OCI-LY3 (cell line): ENCODE results near the gene TESMIN.

Source experiments
- H2AFZ ChIP-seq: fragments of 200-600, 300-600 bp; shearing (Covaris generic); 2 replicates; pipeline ENCODE4 v1.6.0; 2014; ENCODE audit warnings: antibody characterized with exemption, low read depth, low read length
- H3K27ac ChIP-seq: fragments of 200-600, 300-600 bp; sonication (generic); 2 replicates; pipeline ENCODE4 v1.5.1; 2014; ENCODE audit warnings: mild to moderate bottlenecking, low read length, moderate library complexity, mixed read lengths
- H3K27me3 ChIP-seq: fragments of 200-600, 300-600 bp; sonication (generic); 2 replicates; pipeline ENCODE4 v1.6.1; 2014; ENCODE audit warnings: low read depth, low read length, mixed read lengths
- H3K36me3 ChIP-seq: fragments of 200-600, 300-600 bp; sonication (generic); replicated peaks from 2 replicates; pipeline ENCODE3; 2014; ENCODE audit warnings: low read depth, low read length, mixed read lengths
- H3K4me1 ChIP-seq: fragments of 300-600, 200-600 bp; sonication (generic); 2 replicates; pipeline ENCODE4 v1.6.1; 2014; ENCODE audit warnings: low read length, mixed read lengths
- H3K4me2 ChIP-seq: fragments of 200-600, 300-600 bp; sonication (generic); 2 replicates; pipeline ENCODE4 v1.6.1; 2014; ENCODE audit warnings: low read length, mixed read lengths
- H3K4me3 ChIP-seq: fragments of 300-600, 200-600 bp; sonication (generic); 2 replicates; pipeline ENCODE4 v1.5.1; 2014; ENCODE audit warnings: antibody characterized with exemption, mild to moderate bottlenecking, low read length, moderate library complexity
- H3K79me2 ChIP-seq: fragments of 300-600, 200-600 bp; shearing (Covaris generic); 2 replicates; pipeline ENCODE4 v1.6.1; 2014; ENCODE audit warnings: mild to moderate bottlenecking, low read length, mixed read lengths
- H3K9ac ChIP-seq: fragments of 300-600, 200-600 bp; shearing (Covaris generic); 2 replicates; pipeline ENCODE4 v1.6.0; 2014; ENCODE audit warnings: mild to moderate bottlenecking, low read length, moderate library complexity
- H3K9me3 ChIP-seq: fragments of 200-600, 300-600 bp; shearing (Covaris generic); 2 replicates; pipeline ENCODE4 v1.6.1; 2014; ENCODE audit warnings: low read length, mixed read lengths; ENCODE audit not compliant: insufficient read depth
- H4K20me1 ChIP-seq: fragments of 200-600, 300-600 bp; sonication (generic); 2 replicates; pipeline ENCODE4 v1.6.1; 2016; ENCODE audit warnings: low read length, mixed read lengths; ENCODE audit not compliant: insufficient read depth
- CTCF ChIP-seq: fragments of 200-600, 300-600 bp; sonication (generic); IDR thresholded peaks from 2 replicates; pipeline ENCODE4 v1.5.1; 2014; ENCODE audit warnings: antibody characterized with exemption, low read length, low read depth
- EZH2phosphoT487 ChIP-seq: fragments of 200-600 bp; shearing (Covaris generic); IDR thresholded peaks from 2 replicates; pipeline ENCODE4 v1.6.1; 2018; ENCODE audit warnings: antibody characterized with exemption, mixed run types, low read depth

TESMIN gene

GRCh38 chr11:68687986-68688385, 63.3 kb downstream of the TESMIN start:
- no peaks in the 10 kb centered on the region for H3K9me3 ChIP-seq
- H3K27me3 ChIP-seq: peaks cover 17% of the 10 kb centered on the region; the same call in 1 of the 2 replicates
- no peak overlapping the region for H2AFZ ChIP-seq
- no peak overlapping the region for H3K27ac ChIP-seq
- H3K36me3 ChIP-seq: no peaks in the 10 kb centered on the region
- H3K79me2 ChIP-seq: no peaks in the 10 kb centered on the region
- H3K9ac ChIP-seq: no peak overlapping the region
- no peak for TF ChIP-seq EZH2phosphoT487
- TF ChIP-seq CTCF: no peak
- H3K4me1 ChIP-seq: no peaks in the 10 kb centered on the region
- no peaks in the 10 kb centered on the region for H4K20me1 ChIP-seq
- no peak overlapping the region for H3K4me2 ChIP-seq
- no peak overlapping the region for H3K4me3 ChIP-seq

GRCh38 chr11:68687311-68687710, 64.0 kb downstream of the TESMIN start:
- Histone ChIP-seq H2AFZ (no peak overlapping the region), H3K4me3 (no peak overlapping the region), H3K79me2 (no peaks in the 10 kb centered on the region), H3K9ac (no peak overlapping the region), H3K4me1 (no peaks in the 10 kb centered on the region), H3K27me3 (peaks cover 17% of the 10 kb centered on the region; the same call in 1 of the 2 replicates), H4K20me1 (no peaks in the 10 kb centered on the region), H3K4me2 (no peak overlapping the region), H3K27ac (no peak overlapping the region), H3K9me3 (no peaks in the 10 kb centered on the region), H3K36me3 (no peaks in the 10 kb centered on the region)
- TF ChIP-seq EZH2phosphoT487: no peak
- no peak for TF ChIP-seq CTCF

DNA sequence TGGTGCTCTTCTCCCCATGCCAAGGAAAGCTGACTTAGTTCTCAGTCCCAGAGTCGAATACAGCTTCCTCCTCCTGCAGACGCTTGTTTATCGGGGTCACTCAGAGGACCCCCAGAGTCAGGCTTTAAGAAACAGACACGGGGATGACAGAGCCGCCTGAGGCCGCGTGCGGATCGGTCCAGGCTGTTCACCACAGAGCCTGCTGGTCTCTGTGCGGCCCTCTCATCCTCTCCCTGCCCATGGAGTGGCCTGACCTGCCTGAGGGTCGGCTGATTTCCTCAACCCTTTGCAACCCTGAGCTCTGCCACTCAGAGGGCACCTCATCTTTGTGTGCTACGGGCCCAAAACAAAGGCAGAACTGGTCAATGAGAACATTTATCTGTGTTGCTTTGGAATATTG, 64.8 kb downstream of the TESMIN start:
- no peak for TF ChIP-seq EZH2phosphoT487
- TF ChIP-seq CTCF: no peak
- no peaks in the 10 kb centered on the region for H3K79me2 ChIP-seq
- no peaks in the 10 kb centered on the region for H3K36me3 ChIP-seq
- H2AFZ ChIP-seq: no peak overlapping the region
- no peaks in the 10 kb centered on the region for H4K20me1 ChIP-seq
- H3K27me3 ChIP-seq: peaks cover 17% of the 10 kb centered on the region; the same call in 1 of the 2 replicates
- no peak overlapping the region for H3K9ac ChIP-seq
- H3K4me1 ChIP-seq: no peaks in the 10 kb centered on the region
- no peak overlapping the region for H3K27ac ChIP-seq
- no peaks in the 10 kb centered on the region for H3K9me3 ChIP-seq
- no peak overlapping the region for H3K4me2 ChIP-seq
- H3K4me3 ChIP-seq: no peak overlapping the region

DNA sequence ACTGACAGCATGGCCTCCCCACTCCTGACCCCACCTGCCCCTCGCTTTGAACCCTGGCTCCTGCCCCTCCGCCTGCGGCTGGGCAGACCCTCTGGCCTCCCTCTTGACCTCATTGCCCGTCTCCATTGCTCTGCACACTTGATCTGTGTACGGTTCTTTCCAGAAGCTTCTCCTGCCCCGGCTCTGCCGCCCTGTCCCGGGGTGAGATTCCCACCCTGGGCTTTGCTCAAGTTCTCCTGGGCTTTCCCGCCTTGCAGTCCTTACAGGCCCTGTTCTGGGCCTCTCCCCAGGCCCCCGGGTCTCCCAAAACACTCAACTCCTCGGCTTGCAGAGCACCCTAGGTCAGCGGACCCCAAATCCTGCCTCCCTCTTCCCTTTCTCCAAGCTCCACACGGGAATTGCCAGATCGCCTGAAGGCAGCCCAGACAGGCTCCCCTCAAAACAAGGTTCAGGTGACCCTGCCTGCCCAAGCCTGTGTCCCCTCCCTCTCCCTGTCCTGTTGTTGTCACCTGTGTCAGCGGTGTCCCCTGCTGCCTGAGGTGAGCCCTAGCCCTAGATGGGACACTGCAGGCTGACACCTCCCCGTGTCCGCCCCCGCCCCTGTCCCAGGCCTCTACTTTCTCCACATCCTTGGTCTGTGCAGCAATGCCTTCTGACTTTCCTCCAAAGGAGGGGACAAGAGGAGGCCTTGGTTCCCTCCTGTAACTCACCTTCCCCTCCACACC, 65.5 kb downstream of the TESMIN start:
- Histone ChIP-seq H3K27me3 (peaks cover 17% of the 10 kb centered on the region; the same call in 1 of the 2 replicates), H3K4me2 (no peak overlapping the region), H3K4me3 (no peak overlapping the region), H3K27ac (no peak overlapping the region), H3K4me1 (no peaks in the 10 kb centered on the region), H3K9me3 (no peaks in the 10 kb centered on the region), H2AFZ (no peak overlapping the region), H3K79me2 (no peaks in the 10 kb centered on the region), H3K9ac (no peak overlapping the region), H4K20me1 (no peaks in the 10 kb centered on the region), H3K36me3 (no peaks in the 10 kb centered on the region)
- TF ChIP-seq EZH2phosphoT487 (no peak), CTCF (no peak)
